ENCODE measurements around the gene TNFRSF1A.

GRCh38 chr12:6302621-6303020, 39.3 kb downstream of the TNFRSF1A start:
- no peak for TF ChIP-seq EZH2 (IDR thresholded peaks at IDR 0.05)
- TF ChIP-seq CTCF (IDR thresholded peaks at IDR 0.05) = no peak

Measured in neural progenitor cell (in vitro differentiated cells).